ENCODE measurements around the gene AP4B1. TPM values are rescaled to one million over a fixed set of nuclear protein-coding genes. Genes with fewer than 3 reads are reported as not detected.

The AP4B1 gene
- total RNA-seq, 3 donors from 2014 or later (not counting 1 experiment from before 2014, with no cell fraction given) = 64.0 to 78.7 (median 77.6) TPM

- no peaks in the 10 kb centered on the region for H3K36me3 Mint-ChIP-seq
Observed at GRCh38 chr1:113928187-113928930, 23.8 kb upstream of the AP4B1 start.

GRCh38 chr1:113924473-113924872 is 19.9 kb upstream of the AP4B1 start:
- intact Hi-C loops (cut with micrococcal nuclease) = no loop called here
- ATAC-seq (no peak), DNase-seq (no peak)
- H3K27ac Mint-ChIP-seq = no peak overlapping the region
- peaks cover 16 to 19% of the 10 kb centered on the region in 2 donors for H3K4me1 Mint-ChIP-seq
- Histone ChIP-seq H3K27ac (ENCODE audit: low read length) (no peak overlapping the region), H3K4me1 (ENCODE audit: control insufficient read depth, insufficient read depth, low read length) (peaks cover 6% of the 10 kb centered on the region), H3K9me3 (ENCODE audit: control insufficient read depth, insufficient read depth, low read length) (no peaks in the 10 kb centered on the region), H3K27me3 (ENCODE audit: control insufficient read depth, insufficient read depth, low read length) (no peaks in the 10 kb centered on the region), H3K4me3 (ENCODE audit: low read length) (no peak overlapping the region), H3K36me3 (ENCODE audit: control insufficient read depth, insufficient read depth, low read length) (no peaks in the 10 kb centered on the region)
- H3K4me3 Mint-ChIP-seq = no peak overlapping the region
- H3K27me3 Mint-ChIP-seq (ENCODE audit: low read depth in 2 of 2) = no peaks in the 10 kb centered on the region
- no peaks in the 10 kb centered on the region for H3K9me3 Mint-ChIP-seq
- WGBS (ENCODE audit: insufficient coverage) = 97% methylated on average over 2 of the region's 2 CpGs
- no peak for TF ChIP-seq CTCF (IDR thresholded peaks at IDR 0.05)
- no peaks in the 10 kb centered on the region for H3K36me3 Mint-ChIP-seq

More at GRCh38 chr1:113928187-113928930, 23.8 kb upstream of the AP4B1 start:
- H3K27ac Mint-ChIP-seq = peak overlapping the region; percentile 96 to 99
- no peak for DNase-seq
- H3K36me3 ChIP-seq (ENCODE audit: control insufficient read depth, insufficient read depth, low read length) = no peaks in the 10 kb centered on the region
- no peak for ATAC-seq
- no peaks in the 10 kb centered on the region for H3K27me3 Mint-ChIP-seq (ENCODE audit: low read depth in 2 of 2)
- peaks cover 24% of the 10 kb centered on the region for H3K4me1 ChIP-seq (ENCODE audit: control insufficient read depth, insufficient read depth, low read length)
- H3K4me3 ChIP-seq (ENCODE audit: low read length) = peak overlapping the region; percentile 80
- H3K9me3 ChIP-seq (ENCODE audit: control insufficient read depth, insufficient read depth, low read length) = no peaks in the 10 kb centered on the region
- intact Hi-C loops (cut with micrococcal nuclease) = no loop called here
- H3K4me1 Mint-ChIP-seq = peaks cover 48 to 51% of the 10 kb centered on the region in 2 donors
- peak overlapping the region; percentile 96 for H3K4me3 Mint-ChIP-seq
- TF ChIP-seq CTCF (IDR thresholded peaks at IDR 0.05) = no peak
- no peaks in the 10 kb centered on the region for H3K9me3 Mint-ChIP-seq
- H3K27ac ChIP-seq (ENCODE audit: low read length) = peak overlapping the region; percentile 98
- no peaks in the 10 kb centered on the region for H3K27me3 ChIP-seq (ENCODE audit: control insufficient read depth, insufficient read depth, low read length)
- 0% methylated on average over 2 of the region's 6 CpGs for WGBS (ENCODE audit: insufficient coverage)

- 100% methylated on average over 3 of the region's 4 CpGs for whole genome bisulfite sequencing (ENCODE audit: insufficient coverage)
- H3K27me3 Mint-ChIP-seq (ENCODE audit: low read depth in 2 of 2) = no peaks in the 10 kb centered on the region
Observed at GRCh38 chr1:113922957-113923356, 18.4 kb upstream of the AP4B1 start.

More at GRCh38 chr1:113922957-113923356, 18.4 kb upstream of the AP4B1 start:
- no peaks in the 10 kb centered on the region for H3K27me3 ChIP-seq (ENCODE audit: control insufficient read depth, insufficient read depth, low read length)
- H3K36me3 ChIP-seq (ENCODE audit: control insufficient read depth, insufficient read depth, low read length) = no peaks in the 10 kb centered on the region
- no peak overlapping the region for H3K27ac Mint-ChIP-seq
- no peaks in the 10 kb centered on the region for H3K4me1 ChIP-seq (ENCODE audit: control insufficient read depth, insufficient read depth, low read length)
- H3K27ac ChIP-seq (ENCODE audit: low read length) = no peak overlapping the region
- H3K36me3 Mint-ChIP-seq = no peaks in the 10 kb centered on the region
- no peaks in the 10 kb centered on the region for H3K9me3 ChIP-seq (ENCODE audit: control insufficient read depth, insufficient read depth, low read length)
- intact Hi-C loops (cut with micrococcal nuclease) = no loop called here
- no peak overlapping the region for H3K4me3 Mint-ChIP-seq
- ATAC-seq (no peak), DNase-seq (no peak)
- H3K4me3 ChIP-seq (ENCODE audit: low read length) = no peak overlapping the region
- H3K9me3 Mint-ChIP-seq = no peaks in the 10 kb centered on the region
- TF ChIP-seq CTCF (IDR thresholded peaks at IDR 0.05) = no peak
- peaks cover 4 to 5% of the 10 kb centered on the region in 2 donors for H3K4me1 Mint-ChIP-seq
